NCI-H2227 treated with DMSO at 0.1 percent for 48 hours (cell line): ENCODE measurements around the gene PCGF6.
"Not testable (repeated sequence)": the region's sequence is repeated elsewhere in the genome, so short reads cannot be mapped to it uniquely, and the experiment has no call there.

ENCODE experiments used
- DNase-seq: peaks from one replicate; lab custom pipeline; 2025; lab: John Stamatoyannopoulos, UW

Gene PCGF6

GRCh38 chr10:103316087-103316486 lies 34.9 kb downstream of the PCGF6 start:
- no peak for DNase-seq

DNA sequence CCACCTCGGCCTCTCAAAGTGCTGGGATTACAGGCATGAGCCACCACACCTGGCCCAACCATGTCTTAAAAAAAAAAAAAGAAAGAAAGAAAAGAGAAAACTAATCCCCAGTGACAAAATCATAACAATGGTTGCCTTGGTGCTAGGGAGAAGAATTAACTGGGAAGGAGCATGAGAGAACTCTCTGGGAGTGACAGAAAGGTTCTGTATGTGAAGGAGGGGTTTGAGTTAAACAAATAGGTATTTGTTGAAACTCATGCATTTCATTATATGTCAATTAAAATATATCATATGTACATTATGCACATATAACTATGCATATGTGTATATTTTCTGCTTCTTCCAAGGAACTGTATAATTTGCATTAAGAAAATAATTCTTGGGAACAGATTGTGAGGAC lies 40.7 kb downstream of the PCGF6 start:
- DNase-seq = no peak

GRCh38 chr10:103307594-103307993 lies 43.3 kb downstream of the PCGF6 start:
- no peak for DNase-seq

GRCh38 chr10:103295374-103296015 lies 55.4 kb downstream of the PCGF6 start:
- no peak for DNase-seq

DNA sequence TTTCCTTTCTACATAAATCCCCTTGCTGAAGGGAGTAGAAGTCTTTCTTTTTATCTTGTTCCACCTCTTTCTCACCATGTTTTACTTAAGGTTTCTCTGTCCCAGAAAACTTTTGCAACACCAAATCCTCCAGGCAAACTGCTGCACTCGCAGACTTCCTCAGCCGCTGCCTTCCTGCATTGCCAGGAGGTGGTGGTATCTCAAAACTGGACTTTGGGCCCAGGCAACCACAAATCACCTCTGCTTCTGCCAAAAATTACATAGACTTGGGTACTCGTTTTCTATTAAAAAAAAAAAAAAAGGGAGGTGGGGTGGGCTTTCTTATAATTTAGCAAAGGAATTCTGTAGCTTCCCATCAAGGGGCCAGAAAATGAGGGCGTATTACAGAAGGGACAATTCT lies 59.4 kb downstream of the PCGF6 start:
- no peak for DNase-seq

DNA sequence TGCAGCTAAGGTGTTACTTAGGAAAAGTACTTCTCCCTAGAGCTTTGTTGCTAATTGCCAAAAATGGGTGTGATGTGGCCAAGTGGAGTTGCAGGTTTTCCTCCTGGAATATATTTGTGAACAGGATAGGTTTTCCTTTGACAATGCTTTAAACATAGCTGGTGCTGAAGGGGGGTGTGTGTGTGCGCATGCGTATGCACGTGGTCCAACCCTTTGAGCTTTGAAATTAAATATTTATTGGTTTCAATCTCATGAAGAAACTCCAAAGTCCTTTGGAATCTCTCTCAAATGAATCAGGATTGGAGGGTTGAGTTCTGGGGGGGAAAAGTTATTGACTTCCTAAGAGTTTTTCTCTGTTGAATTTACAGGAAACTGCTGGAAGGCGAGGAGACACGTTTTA lies 62.9 kb downstream of the PCGF6 start:
- no peak for DNase-seq

- no peak for DNase-seq
These were observed 66.8 kb downstream of the PCGF6 start for GRCh38 chr10:103284170-103284569.

- DNase-seq = no peak
These were observed 68.0 kb downstream of the PCGF6 start for GRCh38 chr10:103282961-103283360.

GRCh38 chr10:103281753-103282152 lies 69.2 kb downstream of the PCGF6 start:
- peak; percentile 80 for DNase-seq

GRCh38 chr10:103280506-103280905 lies 70.4 kb downstream of the PCGF6 start:
- DNase-seq = no peak

DNA sequence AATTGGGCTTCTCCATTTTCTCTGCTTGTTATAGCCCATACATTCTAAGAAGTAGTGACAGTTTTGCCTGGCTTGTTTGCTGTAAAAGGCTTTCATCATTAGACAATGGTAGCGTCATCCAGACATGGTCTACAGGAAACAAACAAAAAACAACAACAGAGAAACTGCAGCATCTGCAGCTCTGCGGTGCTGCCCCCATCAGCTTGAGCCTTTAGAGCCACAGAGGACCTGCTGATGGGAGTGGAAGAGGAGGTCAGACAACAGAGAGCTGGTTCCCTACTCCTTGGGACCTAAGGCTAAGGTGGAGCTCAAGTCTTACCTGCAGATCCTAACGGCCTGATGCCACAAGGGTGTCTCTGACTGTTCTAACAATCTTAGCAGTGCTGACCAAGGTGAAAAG lies 70.9 kb downstream of the PCGF6 start:
- no peak for DNase-seq

DNA sequence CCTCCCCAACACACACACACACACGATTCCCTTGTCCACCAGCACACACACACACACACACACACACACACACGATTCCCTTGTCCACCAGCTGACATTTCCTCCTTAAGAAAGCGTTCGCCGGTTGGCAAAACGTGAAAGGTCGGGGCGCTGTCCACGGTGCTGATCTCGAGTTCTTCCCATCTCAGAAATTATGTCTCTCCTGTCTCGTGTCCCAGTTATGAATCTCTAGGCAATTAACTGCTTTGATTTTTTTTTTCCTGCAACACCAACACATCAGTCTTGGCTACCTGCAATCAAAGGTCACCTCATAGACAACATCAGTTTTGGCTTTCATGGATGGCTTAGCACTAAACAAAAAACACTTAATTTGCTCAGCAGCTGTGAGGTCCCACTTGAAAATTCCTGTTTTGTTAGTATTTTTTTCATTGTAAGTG lies 72.1 kb downstream of the PCGF6 start:
- peak; percentile 32 for DNase-seq

GRCh38 chr10:103278537-103278823 lies 72.5 kb downstream of the PCGF6 start:
- no peak for DNase-seq

DNA sequence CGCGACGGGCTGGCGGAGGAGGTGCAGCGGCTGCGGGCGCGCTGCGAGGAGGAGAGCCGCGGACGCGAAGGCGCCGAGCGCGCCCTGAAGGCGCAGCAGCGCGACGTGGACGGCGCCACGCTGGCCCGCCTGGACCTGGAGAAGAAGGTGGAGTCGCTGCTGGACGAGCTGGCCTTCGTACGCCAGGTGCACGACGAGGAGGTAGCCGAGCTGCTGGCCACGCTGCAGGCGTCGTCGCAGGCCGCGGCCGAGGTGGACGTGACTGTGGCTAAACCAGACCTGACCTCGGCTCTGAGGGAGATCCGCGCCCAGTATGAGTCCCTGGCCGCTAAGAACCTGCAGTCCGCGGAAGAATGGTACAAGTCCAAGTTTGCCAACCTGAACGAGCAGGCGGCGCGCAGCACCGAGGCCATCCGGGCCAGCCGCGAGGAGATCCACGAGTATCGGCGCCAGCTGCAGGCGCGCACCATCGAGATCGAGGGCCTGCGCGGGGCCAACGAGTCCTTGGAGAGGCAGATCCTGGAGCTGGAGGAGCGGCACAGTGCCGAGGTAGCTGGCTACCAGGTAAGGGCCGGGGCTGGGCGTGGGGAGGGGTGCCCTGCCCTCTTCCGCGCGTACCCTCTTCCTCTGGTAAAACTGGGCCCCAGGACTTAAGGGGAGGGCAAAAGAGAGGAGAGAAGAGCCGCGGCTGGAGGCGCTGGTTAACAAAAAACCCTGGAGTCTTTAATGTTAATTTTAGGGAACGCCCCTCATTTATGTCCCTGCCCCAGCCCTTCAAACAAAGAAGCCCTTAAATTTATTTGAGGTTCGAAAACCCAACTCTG lies 73.0 kb downstream of the PCGF6 start:
- DNase-seq = no peak

DNA sequence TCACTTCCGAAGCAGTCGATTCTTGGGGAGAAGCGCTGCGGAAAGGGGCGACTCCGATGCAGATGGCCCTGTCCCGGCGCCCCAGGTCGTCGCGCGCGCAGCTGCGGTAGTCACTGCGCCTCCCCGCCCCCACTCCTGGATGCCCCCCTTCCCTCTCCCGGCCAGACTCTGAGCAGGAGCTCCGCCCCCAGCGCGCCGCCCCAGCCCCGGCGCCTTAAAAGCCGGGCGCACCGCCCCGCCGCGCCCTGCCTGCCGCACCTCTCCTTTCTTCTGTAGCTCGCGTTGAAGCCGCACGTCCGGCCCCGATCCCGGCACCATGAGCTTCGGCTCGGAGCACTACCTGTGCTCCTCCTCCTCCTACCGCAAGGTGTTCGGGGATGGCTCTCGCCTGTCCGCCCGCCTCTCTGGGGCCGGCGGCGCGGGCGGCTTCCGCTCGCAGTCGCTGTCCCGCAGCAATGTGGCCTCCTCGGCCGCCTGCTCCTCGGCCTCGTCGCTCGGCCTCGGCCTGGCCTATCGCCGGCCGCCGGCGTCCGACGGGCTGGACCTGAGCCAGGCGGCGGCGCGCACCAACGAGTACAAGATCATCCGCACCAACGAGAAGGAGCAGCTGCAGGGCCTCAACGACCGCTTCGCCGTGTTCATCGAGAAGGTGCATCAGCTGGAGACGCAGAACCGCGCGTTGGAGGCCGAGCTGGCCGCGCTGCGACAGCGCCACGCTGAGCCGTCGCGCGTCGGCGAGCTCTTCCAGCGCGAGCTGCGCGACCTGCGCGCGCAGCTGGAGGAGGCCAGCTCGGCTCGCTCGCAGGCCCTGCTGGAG lies 73.8 kb downstream of the PCGF6 start, which contains the start of gene INA:
Gene INA, plus strand, starts transcription at position 243 of the 817 bp plus-strand sequence. Its CDS starts 74 bp downstream, at position 317.
- peak; percentile 75 for DNase-seq

- DNase-seq = no peak
These were observed 74.6 kb downstream of the PCGF6 start for GRCh38 chr10:103276251-103276895.

- DNase-seq = no peak
These were observed 77.9 kb downstream of the PCGF6 start for GRCh38 chr10:103273041-103273441.

GRCh38 chr10:103265717-103266329 lies 85.1 kb downstream of the PCGF6 start:
- no peak for DNase-seq

DNA sequence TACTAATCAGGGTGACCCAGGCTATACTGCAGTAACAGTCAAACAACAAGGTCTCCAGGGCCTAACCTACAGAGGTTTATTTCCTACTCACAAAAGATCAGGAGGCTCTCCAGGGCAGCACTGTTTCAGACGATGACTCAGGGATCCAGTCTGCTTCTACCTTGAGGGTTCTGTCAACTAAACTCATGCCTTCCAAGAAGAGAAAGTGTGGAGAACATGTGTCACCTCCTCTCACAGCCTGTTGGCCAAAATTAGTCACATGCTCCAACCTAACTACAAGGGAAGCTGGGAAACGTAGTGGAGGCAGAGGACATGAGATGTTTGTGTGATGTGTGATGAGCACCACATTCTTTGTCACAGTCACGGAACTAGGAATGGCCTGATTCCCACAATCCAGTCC lies 88.7 kb downstream of the PCGF6 start:
- DNase-seq = no peak

GRCh38 chr10:103259989-103260388 lies 91.0 kb downstream of the PCGF6 start:
- DNase-seq = no peak

DNA sequence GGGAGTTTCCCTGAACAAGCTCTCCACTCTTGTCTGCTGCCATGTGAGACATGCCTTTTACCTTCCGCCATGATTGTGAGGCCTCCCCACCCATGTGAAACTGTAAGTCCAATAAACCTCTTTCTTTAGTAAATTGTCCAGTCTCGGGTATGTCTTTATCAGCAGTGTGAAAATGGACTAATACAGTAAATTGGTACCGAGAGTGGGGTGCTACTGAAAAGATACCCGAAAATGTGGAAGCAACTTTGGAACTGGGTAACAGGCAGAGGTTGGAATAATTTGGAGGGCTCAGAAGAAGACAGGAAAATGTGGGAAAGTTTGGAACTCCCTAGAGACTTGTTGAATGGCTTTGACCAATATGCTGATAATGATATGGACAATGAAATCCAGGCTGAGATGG lies 92.0 kb downstream of the PCGF6 start:
- not testable (repeated sequence) for DNase-seq

GRCh38 chr10:103257812-103258211 lies 93.1 kb downstream of the PCGF6 start:
- no peak for DNase-seq
